ENCODE data around the gene SETBP1.

GRCh38 chr18:44774191-44774590, 93.5 kb downstream of the SETBP1 start:
- TF ChIP-seq, protein P1, sequence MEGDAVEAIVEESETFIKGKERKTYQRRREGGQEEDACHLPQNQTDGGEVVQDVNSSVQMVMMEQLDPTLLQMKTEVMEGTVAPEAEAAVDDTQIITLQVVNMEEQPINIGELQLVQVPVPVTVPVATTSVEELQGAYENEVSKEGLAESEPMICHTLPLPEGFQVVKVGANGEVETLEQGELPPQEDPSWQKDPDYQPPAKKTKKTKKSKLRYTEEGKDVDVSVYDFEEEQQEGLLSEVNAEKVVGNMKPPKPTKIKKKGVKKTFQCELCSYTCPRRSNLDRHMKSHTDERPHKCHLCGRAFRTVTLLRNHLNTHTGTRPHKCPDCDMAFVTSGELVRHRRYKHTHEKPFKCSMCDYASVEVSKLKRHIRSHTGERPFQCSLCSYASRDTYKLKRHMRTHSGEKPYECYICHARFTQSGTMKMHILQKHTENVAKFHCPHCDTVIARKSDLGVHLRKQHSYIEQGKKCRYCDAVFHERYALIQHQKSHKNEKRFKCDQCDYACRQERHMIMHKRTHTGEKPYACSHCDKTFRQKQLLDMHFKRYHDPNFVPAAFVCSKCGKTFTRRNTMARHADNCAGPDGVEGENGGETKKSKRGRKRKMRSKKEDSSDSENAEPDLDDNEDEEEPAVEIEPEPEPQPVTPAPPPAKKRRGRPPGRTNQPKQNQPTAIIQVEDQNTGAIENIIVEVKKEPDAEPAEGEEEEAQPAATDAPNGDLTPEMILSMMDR (IDR thresholded peaks at IDR 0.05; ENCODE audit: insufficient read depth, low read depth, low read length), result no peak
- no peak for TF ChIP-seq EZH2 (IDR thresholded peaks at IDR 0.05; ENCODE audit: insufficient read depth, low read length)

All from astrocyte (in vitro differentiated cells and primary cell).